ENCODE data around the gene SLC13A3.

- TF ChIP-seq POLR2AphosphoS5 (IDR thresholded peaks at IDR 0.05; ENCODE audit: borderline replicate concordance, low read depth, low read length) (no peak), EZH2 (IDR thresholded peaks at IDR 0.05) (no peak)
Measured at GRCh38 chr20:46690219-46691106, 39.2 kb upstream of the SLC13A3 start.

All from SK-N-MC (cell line).